Ovary (tissue), 9 donors: Measurements from ENCODE around the gene CSRP1. TPM values are rescaled to one million over a fixed set of nuclear protein-coding genes. Genes with fewer than 3 reads are reported as not detected.

ENCODE experiments used
- DNase-seq, 5 donors: peaks; one replicate each; pipeline ENCODE4 v3.0.0-alpha.2; 2019 to 2020
- H3K27ac ChIP-seq, 2 donors: fragments of 200-600 bp; one replicate each; pipeline versions ENCODE4 v1.5.1 to v1.8.0; 2019 to 2022
- H3K27me3 ChIP-seq: fragments of 200-600 bp; one replicate; pipeline ENCODE4 v1.8.0; 2022
- H3K36me3 ChIP-seq: fragments of 200-600 bp; sonication (generic); one replicate; pipeline ENCODE4 v1.5.1; 2019
- H3K4me1 ChIP-seq: one replicate; pipeline ENCODE4 v1.8.1; 2013; ENCODE audit warnings: mild to moderate bottlenecking, moderate library complexity; ENCODE audit not compliant: insufficient read depth
- H3K4me3 ChIP-seq: fragments of 200-600 bp; sonication (generic); one replicate; pipeline ENCODE4 v1.5.1; 2017
- H3K9me3 ChIP-seq, 2 donors: fragments of 200-600 bp in 1 of 2; sonication (generic) in 1 of 2; one replicate each; pipeline versions ENCODE4 v1.5.1 to v1.8.1; 2013 to 2019; ENCODE audit warnings: mild to moderate bottlenecking in 1 of 2, moderate library complexity in 1 of 2
- EP300 ChIP-seq: sonication (generic); formaldehyde crosslinking; IDR thresholded peaks from one replicate; pipeline ENCODE4 v1.6.1; 2017; ENCODE audit warnings: antibody characterized with exemption
- POLR2A ChIP-seq: fragments of 450-650 bp; IDR thresholded peaks from one replicate; pipeline ENCODE4 v1.6.1; 2017; ENCODE audit warnings: antibody characterized with exemption, mild to moderate bottlenecking, moderate library complexity
- WGBS, 3 donors: extraction: QIAGEN DNeasy Blood & Tissue Kit in 1 of 3; methylation state at CpG; one replicate each; pipeline versions ENCODE4 v1.1.5 to v1.1.7; 2013 to 2017; 5-methylcytosine and 5-hydroxymethylcytosine counted together
- intact Hi-C, 4 donors: fragments of 100-400 bp; cut with DNase I; formaldehyde crosslinking; loops; one replicate each; pipeline versions ENCODE4 v1.11.0 to v1.15.1; 2022 to 2023
- polyA plus RNA-seq, 2 donors: library from polyadenylated mRNA; stranded (reverse); fragments of 200-250 nt in 1 of 2; fragments of 350-450 nt in 1 of 2; fragmentation: Illumina TruSeq in 1 of 2; extraction: RNeasy Lipid Tissue Mini Kit (QIAGEN cat#74804) in 1 of 2; gene quantifications; one replicate each; pipeline ENCODE4 v1.2.3, GENCODE V29; 2013 to 2014
- total RNA-seq, 7 donors: library from RNA; depleted of rRNA in 2 of 7; stranded (reverse); fragments of >200 nt in 2 of 7; fragmentation: NEBNext Ultra II Directional in 3 of 7; extraction: Animal tissue kit (Norgen Biotek cat#: 25700) in 3 of 7; gene quantifications; one replicate each; pipeline versions ENCODE4 v1.1.0 to v1.2.4, GENCODE V29; 2016 to 2023
- TF ChIP-seq, protein P1 (sequence below), 3 donors: fragments of 450-650 bp in 2 of 3; fragments of 200-600 bp in 1 of 3; IDR thresholded peaks; one replicate each; pipeline versions ENCODE4 v1.5.1 to v1.8.0; 2016 to 2022; ENCODE audit warnings: antibody characterized with exemption in 3 of 3, mild to moderate bottlenecking in 1 of 3
- donor health status: DM: no; HTN: no; CAD: no; lungs with moderate emphysema.
- donor health status: DM: no; HTN: no; CAD: no.
- donor health status: Bipolar disorder and iron deficiency.
- donor health status: DM: yes; HTN: yes; CAD: no.
- donor health status: DM: no; HTN: no; CAD: no.
- donor health status: DM: yes; HTN: yes; CAD: no.

The CSRP1 gene
- total and polyA plus RNA-seq, 9 donors, result 205 to 783 (median 274) TPM

DNA sequence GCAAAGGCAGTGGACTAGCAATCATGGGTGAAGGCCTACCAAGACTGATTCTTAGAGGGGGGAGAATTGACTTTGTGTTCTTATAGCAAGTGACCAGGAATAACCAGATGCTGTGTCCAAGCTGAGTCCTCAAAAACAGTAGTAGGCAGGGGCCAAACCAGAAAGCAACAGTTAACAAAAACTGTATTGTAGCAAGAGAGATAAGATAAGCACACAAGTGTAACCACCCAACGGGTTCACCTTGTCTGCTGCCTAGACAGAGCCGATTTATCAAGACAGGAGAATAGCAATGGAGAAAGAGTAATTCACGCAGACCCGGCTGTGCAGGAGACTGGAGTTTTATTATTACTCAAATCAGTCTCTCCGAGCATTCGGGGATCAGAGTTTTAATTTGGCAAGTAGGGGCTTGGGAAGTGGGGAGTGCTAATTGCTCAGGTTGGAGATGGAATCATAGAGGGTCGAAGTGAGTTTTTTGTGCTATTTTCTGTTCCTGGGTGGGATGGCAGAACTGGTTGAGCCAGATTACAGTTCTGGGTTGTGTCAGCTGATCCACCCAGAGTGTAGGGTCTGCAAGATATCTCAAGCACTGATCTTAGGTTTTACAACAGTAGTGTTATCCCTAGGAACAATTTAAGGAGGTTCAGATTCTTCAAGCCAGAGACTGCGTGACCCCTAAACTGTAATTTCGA lies 8.3 kb upstream of the CSRP1 start:
- Histone ChIP-seq H3K4me1 (no peaks in the 10 kb centered on the region), H3K27ac (no peak overlapping the region), H3K9me3 (no peaks in the 10 kb centered on the region), H3K36me3 (no peaks in the 10 kb centered on the region), H3K27me3 (no peaks in the 10 kb centered on the region), H3K4me3 (no peak overlapping the region)
- WGBS, 3 donors, result 84 to 90% (median 89%) methylated on average over 9 of the region's 9 CpGs
- no peak for DNase-seq
- intact Hi-C loops, result loop anchor here in 2 of 4 donors (10.0 kb wide), 2 partner anchors 50 to 70 kb away; partner anchors contain the start of gene PHLDA3 (in 1 of the 2)
- TF ChIP-seq POLR2A (no peak), EP300 (no peak)
- TF ChIP-seq, protein P1, sequence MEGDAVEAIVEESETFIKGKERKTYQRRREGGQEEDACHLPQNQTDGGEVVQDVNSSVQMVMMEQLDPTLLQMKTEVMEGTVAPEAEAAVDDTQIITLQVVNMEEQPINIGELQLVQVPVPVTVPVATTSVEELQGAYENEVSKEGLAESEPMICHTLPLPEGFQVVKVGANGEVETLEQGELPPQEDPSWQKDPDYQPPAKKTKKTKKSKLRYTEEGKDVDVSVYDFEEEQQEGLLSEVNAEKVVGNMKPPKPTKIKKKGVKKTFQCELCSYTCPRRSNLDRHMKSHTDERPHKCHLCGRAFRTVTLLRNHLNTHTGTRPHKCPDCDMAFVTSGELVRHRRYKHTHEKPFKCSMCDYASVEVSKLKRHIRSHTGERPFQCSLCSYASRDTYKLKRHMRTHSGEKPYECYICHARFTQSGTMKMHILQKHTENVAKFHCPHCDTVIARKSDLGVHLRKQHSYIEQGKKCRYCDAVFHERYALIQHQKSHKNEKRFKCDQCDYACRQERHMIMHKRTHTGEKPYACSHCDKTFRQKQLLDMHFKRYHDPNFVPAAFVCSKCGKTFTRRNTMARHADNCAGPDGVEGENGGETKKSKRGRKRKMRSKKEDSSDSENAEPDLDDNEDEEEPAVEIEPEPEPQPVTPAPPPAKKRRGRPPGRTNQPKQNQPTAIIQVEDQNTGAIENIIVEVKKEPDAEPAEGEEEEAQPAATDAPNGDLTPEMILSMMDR (IDR thresholded peaks at IDR 0.05), result no peak

DNA sequence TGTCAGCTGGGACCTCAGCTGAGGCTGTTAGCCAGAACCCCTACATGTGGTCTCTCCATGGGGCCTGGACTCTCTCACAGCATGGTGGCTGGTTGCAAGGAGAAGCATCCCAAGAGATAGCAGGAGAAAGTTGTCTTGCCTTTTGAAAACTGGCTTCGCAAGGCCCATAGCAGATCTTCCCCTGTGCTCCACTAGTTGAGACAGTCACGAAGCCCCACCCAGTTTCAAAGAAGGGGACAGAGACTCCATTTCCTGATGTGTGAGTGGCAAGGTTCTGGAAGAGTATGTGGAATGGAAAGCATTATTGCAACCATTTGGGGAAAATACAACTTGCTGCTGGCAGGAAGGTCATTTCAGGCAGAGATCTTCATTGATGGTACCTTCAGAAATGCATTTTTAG lies 7.5 kb upstream of the CSRP1 start:
- DNase-seq, result no peak
- Histone ChIP-seq H3K4me3 (no peak overlapping the region), H3K27me3 (no peaks in the 10 kb centered on the region), H3K9me3 (no peaks in the 10 kb centered on the region), H3K4me1 (no peaks in the 10 kb centered on the region), H3K27ac (no peak overlapping the region), H3K36me3 (no peaks in the 10 kb centered on the region)
- TF ChIP-seq EP300 (no peak), POLR2A (no peak)
- TF ChIP-seq, protein P1 (IDR thresholded peaks at IDR 0.05), result no peak
- intact Hi-C loops, result loop anchor here in 2 of 4 donors (10.0 kb wide), 2 partner anchors 50 to 70 kb away; partner anchors contain the start of gene PHLDA3 (in 1 of the 2)
- 91 to 98% (median 98%) methylated on average over 2 of the region's 2 CpGs for WGBS, 3 donors

DNA sequence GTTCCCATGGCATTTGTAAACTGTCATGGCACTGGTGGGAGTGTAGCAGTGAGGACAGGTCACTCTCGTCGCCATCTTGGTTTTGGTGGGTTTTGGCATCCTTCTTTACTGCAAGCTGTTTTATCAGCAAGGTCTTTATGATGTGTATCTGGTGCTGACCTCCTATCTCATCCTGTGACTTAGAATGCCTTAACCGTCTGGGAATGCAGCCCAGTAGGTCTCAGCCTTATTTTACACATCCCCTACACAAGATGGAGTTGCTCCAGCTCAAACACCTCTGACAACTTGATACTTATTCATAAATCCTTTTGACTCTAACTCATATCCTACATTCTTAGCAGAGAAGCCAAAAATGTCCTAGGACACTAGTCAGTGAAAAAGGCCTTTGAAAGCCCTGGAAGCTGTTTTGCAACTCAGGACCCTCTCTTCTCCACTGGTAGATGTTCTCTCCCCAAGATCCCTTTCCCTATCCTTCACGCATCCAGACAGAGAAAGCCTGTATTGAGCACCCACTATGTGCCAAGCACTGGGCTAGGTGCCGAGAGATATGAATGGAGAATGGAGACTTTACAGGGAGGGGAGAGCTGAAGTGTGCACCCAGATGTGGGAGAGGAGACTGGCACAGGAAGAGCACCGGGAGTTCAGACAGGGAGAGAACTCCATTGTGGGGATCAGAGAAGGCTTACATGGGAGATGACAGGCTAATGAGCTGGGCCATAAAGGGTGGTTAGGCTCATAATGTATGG lies 6.7 kb upstream of the CSRP1 start:
- no peak for DNase-seq
- H3K4me1 ChIP-seq, result no peaks in the 10 kb centered on the region
- no peaks in the 10 kb centered on the region for H3K9me3 ChIP-seq
- intact Hi-C loops, result loop anchor here (2.0 to 10.0 kb wide), 4 partner anchors 31 to 69 kb away; partner anchors contain the start of gene PHLDA3 (in 1 of the 4)
- H3K4me3 ChIP-seq, result no peak overlapping the region
- no peaks in the 10 kb centered on the region for H3K27me3 ChIP-seq
- WGBS, 3 donors, result 89 to 95% (median 92%) methylated on average over 6 of the region's 6 CpGs
- TF ChIP-seq EP300, result no peak
- TF ChIP-seq, protein P1 (IDR thresholded peaks at IDR 0.05), result no peak
- no peak for TF ChIP-seq POLR2A
- no peaks in the 10 kb centered on the region for H3K36me3 ChIP-seq
- H3K27ac ChIP-seq, result no peak overlapping the region

DNA sequence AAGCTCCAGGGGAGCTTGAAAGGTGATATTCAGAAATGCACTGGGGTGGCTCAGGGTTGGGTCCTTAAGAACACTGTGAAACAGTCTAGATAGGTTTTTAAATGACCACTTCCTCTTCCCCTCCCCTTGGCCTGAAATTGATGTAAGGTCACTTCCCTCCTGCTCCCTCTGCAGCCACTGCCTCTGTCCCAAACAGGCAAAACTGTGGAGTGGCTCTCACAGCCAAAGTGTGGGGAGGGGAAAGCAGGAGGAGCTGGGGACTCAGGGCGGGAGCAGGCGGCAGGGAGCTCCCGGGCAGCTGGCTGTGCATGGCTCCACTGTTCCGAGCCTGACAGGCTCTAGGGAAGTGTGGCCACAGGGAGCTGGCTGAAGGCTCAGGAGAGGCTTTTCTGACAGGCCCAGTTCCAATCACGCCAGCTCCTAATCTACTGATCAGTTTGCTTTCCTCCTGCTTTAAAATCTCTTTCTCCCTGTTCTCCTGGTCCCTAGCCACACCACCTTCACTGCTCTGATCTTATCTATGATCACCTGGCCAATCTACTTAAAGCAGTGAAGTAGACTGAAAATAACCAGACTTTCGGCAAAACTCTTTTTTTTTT lies 5.1 kb upstream of the CSRP1 start:
- 51 to 59% (median 55%) methylated on average over 6 of the region's 6 CpGs for WGBS, 3 donors
- no peak overlapping the region for H3K27ac ChIP-seq
- intact Hi-C loops, result loop anchor here (2.0 to 10.0 kb wide), 4 partner anchors 29 to 67 kb away; partner anchors contain the start of gene PHLDA3 (in 1 of the 4)
- peak in 2 of 5 donors; percentile 38 to 44 for DNase-seq
- no peak overlapping the region for H3K4me3 ChIP-seq
- no peaks in the 10 kb centered on the region for H3K36me3 ChIP-seq
- no peaks in the 10 kb centered on the region for H3K9me3 ChIP-seq
- H3K27me3 ChIP-seq, result no peaks in the 10 kb centered on the region
- TF ChIP-seq EP300, result no peak
- TF ChIP-seq POLR2A, result no peak
- TF ChIP-seq, protein P1 (IDR thresholded peaks at IDR 0.05), result no peak
- no peaks in the 10 kb centered on the region for H3K4me1 ChIP-seq
